CD4-positive, alpha-beta T cell treated with Interferon alpha-2 for 1 hour (primary cell): Measurements from ENCODE around the gene EPHA1.
"Not testable (repeated sequence)": the region's sequence is repeated elsewhere in the genome, so short reads cannot be mapped to it uniquely, and the experiment has no call there.

Experiments used
- DNase-seq, 2 donors: peaks; one replicate each; pipeline ENCODE4 v3.0.0-alpha.2; 2020 to 2022

Gene EPHA1

DNA sequence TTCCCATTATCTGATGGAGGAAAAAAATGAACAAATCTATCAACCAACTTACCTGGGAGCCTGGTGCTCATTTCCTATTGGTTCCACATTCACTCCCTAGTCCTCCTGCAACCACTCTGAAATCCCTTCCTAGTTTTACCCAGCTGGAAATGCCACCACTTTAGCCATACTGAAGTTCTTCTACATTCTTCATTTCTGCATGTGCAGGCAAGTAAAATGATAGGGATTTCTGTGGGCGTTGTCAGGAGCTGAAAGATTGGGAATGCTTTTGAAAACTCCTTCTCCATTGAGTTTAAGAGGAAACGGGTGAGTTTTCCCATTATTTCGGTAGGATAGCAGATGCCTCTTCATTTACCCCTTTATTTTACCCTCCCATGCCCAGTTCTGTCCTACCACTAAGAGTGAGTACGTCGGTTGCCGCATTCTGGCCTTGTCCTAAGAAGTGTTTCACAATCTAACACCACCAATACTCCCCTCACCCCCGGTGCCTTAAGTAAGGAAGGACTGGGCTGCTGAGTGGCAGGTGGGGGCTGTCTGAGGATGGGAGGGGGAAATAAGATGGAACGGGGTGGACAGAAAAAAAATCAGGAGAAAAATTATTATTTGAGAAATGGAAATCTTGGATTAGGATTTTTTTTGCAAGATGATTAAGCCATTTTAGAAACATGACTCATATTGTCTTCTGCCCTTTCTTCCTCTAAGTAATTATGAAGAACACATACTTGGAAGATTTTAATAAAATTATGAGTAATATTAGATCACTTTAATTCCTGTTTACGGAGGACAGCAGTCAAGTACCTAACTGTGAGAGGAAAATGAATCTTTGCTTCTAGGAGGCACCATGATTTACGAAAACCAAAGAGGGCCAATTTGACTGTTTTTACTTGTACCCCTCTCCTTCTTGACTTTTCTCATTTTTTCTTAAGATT, 21.4 kb upstream of the EPHA1 start:
- no peak for DNase-seq

GRCh38 chr7:143426479-143427142, 18.0 kb upstream of the EPHA1 start:
- DNase-seq = no peak

DNA sequence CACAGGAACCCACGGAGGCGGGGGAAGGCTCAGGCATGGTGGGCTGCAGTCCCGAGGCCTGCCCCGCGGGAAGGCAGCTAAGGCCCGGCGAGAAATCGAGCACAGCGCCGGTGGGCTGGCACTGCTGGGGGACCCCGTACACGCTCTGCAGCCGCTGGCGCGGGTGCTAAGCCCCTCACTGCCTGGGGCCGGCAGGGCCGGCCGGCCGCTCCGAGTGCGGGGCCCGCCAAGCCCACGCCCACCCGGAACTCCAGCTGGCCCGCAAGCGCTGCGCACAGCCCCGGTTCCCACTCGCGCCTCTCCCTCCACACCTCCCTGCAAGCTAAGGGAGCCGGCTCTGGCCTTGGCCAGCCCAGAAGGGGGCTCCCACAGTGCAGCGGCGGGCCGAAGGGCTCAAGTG, 15.8 kb upstream of the EPHA1 start:
- not testable (repeated sequence) for DNase-seq

DNA sequence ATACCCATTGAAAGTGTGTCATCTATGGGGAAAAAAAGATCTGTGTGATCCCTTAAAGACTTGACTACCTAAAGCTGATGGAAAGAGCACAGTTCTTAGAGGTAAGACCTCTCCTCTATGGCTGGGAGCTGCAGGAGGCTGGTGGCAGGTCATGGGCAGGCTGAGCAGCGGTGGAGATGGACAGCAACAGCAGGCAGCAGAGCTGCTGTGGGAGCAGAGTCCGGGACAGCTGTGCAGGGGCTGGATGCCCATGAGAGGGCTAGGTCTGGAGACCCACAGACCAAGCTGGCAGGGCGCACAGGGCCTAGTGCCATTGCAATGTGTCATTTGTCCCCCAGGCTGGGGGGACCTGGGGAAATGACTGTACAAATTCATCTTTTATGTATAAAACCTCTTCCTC, 13.4 kb upstream of the EPHA1 start:
- no peak for DNase-seq

- DNase-seq = not testable (repeated sequence)
Measured at GRCh38 chr7:143420624-143421023, 12.0 kb upstream of the EPHA1 start.

- DNase-seq = no peak
Measured at GRCh38 chr7:143419880-143420279, 11.2 kb upstream of the EPHA1 start.

DNA sequence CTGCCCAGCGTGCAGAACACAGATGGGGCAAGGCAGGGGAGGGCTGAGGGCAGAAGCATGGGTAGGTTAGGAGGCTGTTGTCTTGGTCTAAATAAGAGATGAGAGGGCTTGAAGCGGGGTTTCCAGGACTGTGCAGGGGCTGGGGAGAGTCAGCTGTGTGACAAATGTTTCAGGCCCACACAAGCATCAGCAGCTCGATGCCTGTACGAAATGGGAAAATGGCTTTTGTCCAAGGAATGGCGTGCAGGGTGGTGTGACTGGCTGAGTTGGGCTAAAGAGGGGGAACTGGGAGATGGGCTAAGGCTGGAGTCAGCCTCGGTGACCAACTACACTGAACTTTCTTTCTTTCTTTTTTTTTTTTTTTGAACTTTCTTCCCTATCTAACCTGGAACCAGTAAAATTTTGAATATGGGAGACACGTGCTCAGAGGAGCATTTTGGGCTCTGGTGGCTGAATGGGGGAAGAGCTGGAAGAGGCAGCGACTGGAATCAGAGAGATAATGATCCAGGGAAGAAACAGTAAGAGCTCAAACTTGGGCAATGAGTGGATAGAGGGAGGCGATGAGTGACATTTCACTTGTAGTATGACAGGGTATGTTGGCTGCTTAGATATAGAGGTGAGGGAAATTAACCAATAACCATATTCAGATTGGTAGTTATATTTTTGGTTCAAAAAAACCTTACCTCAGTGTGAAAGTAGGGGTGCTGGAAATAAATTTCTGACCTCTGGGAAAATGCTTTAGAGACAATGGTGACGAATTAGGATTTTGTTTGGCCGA, 10.2 kb upstream of the EPHA1 start:
- DNase-seq = no peak

- no peak for DNase-seq
Measured at GRCh38 chr7:143417734-143418383, 9.2 kb upstream of the EPHA1 start.

- peak in 1 of 2 donors; percentile 72 for DNase-seq
Measured at GRCh38 chr7:143416565-143417149, 8.0 kb upstream of the EPHA1 start.

DNA sequence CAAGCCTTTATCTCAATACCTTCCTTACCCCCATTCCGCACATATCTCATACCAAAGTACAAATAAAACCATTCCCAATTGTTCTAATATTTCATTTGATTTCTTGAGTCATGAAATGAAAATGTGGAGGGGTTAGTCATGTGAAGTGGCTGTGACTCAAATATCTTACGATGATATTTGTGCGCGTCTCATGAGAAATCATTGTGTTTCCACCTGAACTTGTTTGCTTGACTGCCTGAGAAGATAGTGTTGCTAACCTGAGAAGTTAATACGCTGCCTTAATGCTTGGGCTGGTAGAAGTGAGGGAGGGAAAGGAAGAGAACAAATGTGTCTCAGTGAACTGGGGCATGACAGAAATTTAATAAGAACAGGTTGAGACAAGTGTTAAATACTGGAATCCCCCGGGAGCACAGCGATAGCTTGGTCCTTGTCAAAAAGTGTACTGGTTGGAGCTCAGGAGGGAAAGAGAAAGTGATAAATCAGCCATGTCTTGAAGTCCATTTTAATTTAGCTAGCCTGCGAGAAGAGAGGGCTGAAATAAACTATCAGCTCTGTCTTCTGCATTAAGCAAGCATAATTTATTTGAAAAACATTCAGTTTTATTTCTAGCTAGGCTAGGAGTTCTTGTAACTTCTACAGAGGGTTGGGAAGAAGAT, 7.2 kb upstream of the EPHA1 start:
- no peak for DNase-seq

- not testable (repeated sequence) for DNase-seq
Measured at GRCh38 chr7:143415209-143415608, 6.6 kb upstream of the EPHA1 start.

DNA sequence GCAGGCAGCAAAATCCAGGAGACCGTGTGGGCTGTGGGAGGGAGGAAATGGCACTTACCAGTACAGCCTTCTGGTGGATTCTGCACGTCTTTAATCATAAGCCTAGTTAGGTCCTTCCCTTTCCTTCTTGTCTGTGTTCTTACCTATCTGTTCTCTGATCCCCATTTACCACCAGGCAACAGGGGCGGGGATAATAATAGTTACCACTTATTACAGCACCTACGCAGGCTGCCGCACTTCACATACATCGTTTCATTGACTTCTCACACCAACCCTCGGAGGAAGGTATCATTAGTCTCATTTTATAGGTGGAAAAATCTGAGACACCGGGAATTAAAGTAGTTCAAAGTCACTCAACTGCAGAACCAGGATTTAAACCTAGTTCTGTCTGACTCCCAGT, 4.5 kb upstream of the EPHA1 start:
- DNase-seq = no peak

DNA sequence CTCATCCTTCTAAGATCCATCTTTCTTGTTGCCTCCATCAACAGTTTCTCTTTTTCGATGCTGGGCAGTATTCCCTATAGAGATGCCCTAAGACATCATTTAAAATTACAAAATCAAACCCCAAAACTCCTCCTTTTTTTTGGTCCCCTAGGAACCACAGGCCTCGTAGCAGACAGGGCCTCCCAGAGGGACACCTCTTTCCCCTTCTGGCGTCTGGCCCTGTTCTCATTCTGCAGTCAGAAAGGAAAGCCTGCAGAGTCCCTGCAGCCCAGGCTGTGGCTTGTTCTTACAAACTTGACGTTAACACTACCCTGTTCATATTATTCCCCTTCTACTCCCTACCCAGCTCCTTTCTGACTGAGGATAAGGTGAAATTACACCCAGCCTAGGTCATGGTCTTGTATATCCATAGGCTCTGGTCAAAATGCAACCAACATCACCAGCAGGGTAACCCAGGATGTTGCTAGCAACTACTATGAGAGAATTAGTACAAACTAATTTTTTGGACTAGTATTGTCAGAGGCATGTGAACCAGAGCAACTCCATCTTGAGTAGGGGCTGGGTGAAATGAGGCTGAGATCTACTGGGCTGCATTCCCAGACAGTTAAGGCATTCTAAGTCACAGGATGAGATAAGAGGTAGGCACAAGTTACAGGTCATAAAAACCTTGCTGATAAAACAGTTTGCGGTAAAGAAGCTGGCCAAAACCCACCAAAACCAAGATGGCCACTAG, 3.5 kb upstream of the EPHA1 start:
- DNase-seq = no peak

DNA sequence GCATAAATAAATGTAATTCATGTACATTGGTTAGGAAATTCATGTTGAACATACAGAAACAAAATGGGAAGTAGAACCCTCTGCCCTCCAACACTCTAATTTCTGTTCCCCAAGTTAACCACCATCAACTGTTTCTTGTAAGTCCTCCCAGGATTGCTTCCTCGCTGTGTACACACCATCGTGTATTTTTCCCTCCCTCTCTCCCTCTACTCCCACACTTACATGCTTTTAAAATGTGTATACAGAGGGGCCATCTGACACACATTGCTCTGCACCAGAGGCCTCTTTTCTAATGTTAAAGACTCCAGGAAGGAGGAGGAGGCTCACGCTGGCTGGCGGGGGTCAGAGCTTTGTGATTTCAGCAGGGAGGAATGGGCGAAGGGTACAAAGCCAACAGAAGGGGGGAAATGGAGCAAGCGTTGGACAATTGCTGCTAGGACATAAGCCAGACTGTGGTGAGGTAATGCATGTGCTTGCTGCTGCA, 1.9 kb upstream of the EPHA1 start:
- DNase-seq = no peak

DNA sequence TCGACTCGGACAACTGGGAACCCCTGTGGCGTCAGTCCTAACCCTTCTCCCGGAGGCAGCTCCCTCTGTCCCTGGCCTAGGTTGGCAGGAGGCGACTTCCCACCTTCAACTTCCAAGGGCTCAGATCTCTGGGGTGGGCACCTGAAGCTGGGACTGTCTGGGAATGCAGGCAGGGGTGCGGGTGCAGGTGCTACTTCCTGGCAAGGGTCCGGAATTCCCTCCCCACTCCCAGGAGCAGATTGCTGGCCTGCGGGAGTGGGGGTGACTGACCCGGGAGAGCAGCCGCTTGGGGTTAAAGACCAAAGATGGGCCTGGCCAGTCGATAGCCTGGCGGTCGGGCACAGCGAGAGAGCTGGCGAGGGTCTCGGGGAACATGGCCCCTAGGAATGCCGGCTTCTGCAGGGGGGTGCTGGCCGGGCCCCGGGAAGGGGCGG, 387 bp downstream of the EPHA1 start:
- no peak for DNase-seq

DNA sequence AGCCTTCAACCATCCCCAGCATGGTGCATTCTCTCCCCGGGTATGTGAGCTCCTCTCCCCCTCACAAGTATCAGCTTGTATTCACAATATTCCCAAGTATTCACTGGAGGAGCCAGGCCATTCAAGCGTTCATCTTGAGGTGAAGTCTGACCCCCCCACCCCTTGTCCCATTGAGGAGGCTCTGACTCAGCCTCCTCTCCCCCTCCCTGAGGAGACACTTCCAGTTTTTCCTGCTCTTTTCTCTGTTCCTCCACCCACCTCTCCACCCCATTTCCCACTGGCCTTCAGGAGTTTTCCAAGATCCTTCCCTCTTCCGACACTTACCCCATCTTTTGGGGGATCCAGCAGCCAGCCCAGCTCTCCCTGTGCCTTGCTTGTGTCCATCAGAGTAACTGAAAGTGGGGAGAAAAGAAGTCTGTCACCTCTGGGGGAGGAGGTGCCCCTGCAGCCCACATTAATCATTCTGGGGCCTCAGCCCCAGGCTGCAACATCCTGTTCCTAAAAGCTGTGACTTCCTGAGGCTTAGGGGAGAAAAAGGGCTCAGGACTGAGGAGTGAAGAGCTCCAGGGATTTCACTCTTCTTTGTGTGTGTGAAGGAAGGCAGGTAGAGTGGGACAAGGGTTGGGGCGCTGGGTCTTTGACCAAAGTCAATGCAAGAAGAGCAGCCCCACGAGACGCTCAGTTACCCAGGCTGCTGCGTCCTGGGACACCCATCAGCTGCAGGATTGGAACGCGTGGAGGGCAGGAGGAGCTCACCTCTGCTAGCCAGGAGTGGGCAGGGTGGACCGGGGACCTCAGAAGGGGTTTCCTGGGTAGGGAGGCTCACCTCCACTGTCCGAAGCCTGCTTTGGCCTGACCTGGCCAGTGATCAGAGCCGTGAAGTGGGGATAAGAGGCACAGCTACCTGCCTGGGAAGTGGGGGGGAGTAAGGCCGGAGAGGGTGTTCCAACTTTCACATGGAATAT, 1.1 kb downstream of the EPHA1 start:
- DNase-seq = peak; percentile 33 to 64

DNA sequence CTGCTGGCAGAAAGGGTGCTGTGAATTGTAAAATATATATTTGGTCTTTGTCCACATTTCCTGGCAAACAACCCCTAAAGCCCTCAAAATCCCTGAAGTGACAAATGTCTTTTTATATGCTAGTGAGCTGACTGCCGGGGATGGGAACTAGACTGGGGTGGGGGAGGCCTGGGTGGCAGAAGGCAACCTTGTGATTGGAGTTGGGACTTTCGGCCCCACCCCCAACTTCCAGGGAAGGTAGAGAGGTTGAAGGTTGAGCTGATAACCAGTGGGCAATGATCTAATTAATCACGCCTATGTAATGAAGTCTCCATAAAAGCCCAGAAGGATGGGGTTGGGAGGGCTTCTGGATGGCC, 2.7 kb downstream of the EPHA1 start:
- no peak for DNase-seq

DNA sequence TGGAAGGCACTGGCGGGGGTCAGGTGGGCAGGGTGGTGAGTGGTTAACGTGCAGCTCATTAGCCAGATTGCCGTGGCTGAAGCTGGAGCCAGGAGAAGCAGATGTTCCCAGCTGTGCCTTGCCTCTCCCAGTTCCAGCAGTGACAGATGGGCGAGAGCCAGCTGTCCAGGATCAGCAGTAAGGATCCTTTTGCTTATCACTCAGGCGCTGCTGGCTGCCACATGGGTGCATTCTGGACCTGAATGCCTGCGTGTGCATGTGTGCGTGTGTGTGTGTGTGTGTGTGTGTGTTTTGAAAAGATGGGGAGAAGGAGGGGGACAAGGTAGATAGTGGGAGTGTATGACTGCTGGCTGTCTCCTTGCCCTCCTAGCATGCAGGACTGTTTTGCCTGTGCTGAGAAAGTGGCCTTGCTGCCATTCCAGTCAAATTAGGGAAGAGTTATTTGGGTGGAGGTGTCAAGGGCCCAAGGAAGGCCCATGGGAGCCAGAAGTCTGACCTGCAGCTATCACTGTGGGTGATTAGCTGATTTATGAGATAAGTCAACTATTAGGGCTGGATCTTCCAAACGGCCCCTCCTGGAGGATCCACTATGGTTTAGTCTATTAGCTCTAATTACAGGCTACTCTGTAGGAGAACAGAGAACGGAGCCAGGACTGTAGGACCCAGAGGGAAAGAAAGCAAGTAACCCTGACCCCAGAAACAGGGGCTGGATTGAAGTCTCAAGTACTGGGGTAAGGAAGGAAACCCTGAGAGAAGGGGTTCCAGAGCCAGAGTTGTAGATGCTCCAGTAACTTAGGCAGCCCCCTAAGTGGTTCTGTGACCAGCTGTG, 3.3 kb downstream of the EPHA1 start:
- DNase-seq = no peak

DNA sequence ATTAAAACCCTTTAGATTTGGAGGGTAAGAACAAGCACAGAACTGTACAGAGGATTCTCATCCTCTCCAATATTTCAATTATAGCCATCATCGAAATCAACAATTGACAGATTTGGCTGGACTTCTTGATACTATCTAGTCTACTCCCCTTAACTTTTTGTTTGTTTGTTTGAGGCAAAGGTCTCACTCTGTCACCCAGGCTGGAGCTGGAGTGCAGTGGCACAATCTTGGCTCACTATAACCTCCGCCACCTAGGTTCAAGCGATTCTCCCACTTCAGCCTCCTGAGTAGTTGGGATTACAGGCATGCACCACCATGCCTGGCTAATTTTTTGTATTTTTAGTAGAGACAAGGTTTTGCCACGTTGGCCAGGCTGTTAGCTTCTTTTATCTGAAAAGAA, 6.4 kb downstream of the EPHA1 start:
- DNase-seq = not testable (repeated sequence)
